ENCODE measurements around the gene MUC21. TPM values are rescaled to one million over a fixed set of nuclear protein-coding genes. Genes with fewer than 3 reads are reported as not detected.
A peak's percentile ranks its signal among the peaks of the same experiment; 100 is the strongest.

MUC21 gene
- total and polyA plus RNA-seq, 9 of the 15 experiments (the other 6 are each of a cell fraction or from before 2014, with no cell fraction given), result not detected

GRCh38 chr6:30988209-30988825 is 4.8 kb downstream of the MUC21 start (continued):
- TF ChIP-seq ZBTB11 (CRISPR knock-in tag; IDR thresholded peaks at IDR 0.05) (peak in 1 of 3 experiments; percentile 59; a peak in 1 of 6 replicates), ZNF217 (CRISPR knock-in tag; IDR thresholded peaks at IDR 0.05) (no peak), CCNT2 (IDR thresholded peaks at IDR 0.05; ENCODE audit: borderline replicate concordance, extremely low read depth, insufficient read length, low read depth, low read length) (peak; percentile 55), SOX6 (IDR thresholded peaks at IDR 0.05) (peak; percentile 48; the same call in 1 of the 2 replicates), TEAD4 (IDR thresholded peaks at IDR 0.05; ENCODE audit: low read length) (peak; percentile 92), TEAD4 (CRISPR knock-in tag; IDR thresholded peaks at IDR 0.05; ENCODE audit: borderline replicate concordance) (no peak), C11orf30 (IDR thresholded peaks at IDR 0.05; ENCODE audit: low read depth) (no peak), ZEB2 (IDR thresholded peaks at IDR 0.05) (no peak), SRSF1 (IDR thresholded peaks at IDR 0.05; ENCODE audit: low read depth, low read length) (no peak), HDAC1 (IDR thresholded peaks at IDR 0.05) (peak in 1 of 2 experiments; percentile 59; a peak in 2 of 4 replicates), FOXM1 (IDR thresholded peaks at IDR 0.05; ENCODE audit: low read depth) (peak; percentile 50; the same call in 1 of the 2 replicates), FOXM1 (CRISPR knock-in tag; IDR thresholded peaks at IDR 0.05; ENCODE audit: low read depth) (no peak), LCOR (CRISPR knock-in tag; IDR thresholded peaks at IDR 0.05) (no peak), DPF2 (IDR thresholded peaks at IDR 0.05) (peak; percentile 36; the same call in 1 of the 2 replicates), EGR1 (conservative IDR thresholded peaks at IDR 0.05) (no peak), CBFB (CRISPR knock-in tag; IDR thresholded peaks at IDR 0.05) (no peak), SIRT6 (IDR thresholded peaks at IDR 0.05; ENCODE audit: low read depth, low read length) (no peak), FOXJ3 (CRISPR knock-in tag; IDR thresholded peaks at IDR 0.05) (no peak), RB1 (IDR thresholded peaks at IDR 0.05; ENCODE audit: low read depth) (no peak), CREB3 (tag; conservative IDR thresholded peaks at IDR 0.05; ENCODE audit: low read depth) (no peak)
- TF ChIP-seq, protein P1, sequence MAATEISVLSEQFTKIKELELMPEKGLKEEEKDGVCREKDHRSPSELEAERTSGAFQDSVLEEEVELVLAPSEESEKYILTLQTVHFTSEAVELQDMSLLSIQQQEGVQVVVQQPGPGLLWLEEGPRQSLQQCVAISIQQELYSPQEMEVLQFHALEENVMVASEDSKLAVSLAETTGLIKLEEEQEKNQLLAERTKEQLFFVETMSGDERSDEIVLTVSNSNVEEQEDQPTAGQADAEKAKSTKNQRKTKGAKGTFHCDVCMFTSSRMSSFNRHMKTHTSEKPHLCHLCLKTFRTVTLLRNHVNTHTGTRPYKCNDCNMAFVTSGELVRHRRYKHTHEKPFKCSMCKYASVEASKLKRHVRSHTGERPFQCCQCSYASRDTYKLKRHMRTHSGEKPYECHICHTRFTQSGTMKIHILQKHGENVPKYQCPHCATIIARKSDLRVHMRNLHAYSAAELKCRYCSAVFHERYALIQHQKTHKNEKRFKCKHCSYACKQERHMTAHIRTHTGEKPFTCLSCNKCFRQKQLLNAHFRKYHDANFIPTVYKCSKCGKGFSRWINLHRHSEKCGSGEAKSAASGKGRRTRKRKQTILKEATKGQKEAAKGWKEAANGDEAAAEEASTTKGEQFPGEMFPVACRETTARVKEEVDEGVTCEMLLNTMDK (IDR thresholded peaks at IDR 0.05; ENCODE audit: borderline replicate concordance, insufficient read depth, low read depth, low read length, poor library complexity, severe bottlenecking), result no peak
